ENCODE results near the gene TNFRSF12A.

Gene TNFRSF12A

DNA sequence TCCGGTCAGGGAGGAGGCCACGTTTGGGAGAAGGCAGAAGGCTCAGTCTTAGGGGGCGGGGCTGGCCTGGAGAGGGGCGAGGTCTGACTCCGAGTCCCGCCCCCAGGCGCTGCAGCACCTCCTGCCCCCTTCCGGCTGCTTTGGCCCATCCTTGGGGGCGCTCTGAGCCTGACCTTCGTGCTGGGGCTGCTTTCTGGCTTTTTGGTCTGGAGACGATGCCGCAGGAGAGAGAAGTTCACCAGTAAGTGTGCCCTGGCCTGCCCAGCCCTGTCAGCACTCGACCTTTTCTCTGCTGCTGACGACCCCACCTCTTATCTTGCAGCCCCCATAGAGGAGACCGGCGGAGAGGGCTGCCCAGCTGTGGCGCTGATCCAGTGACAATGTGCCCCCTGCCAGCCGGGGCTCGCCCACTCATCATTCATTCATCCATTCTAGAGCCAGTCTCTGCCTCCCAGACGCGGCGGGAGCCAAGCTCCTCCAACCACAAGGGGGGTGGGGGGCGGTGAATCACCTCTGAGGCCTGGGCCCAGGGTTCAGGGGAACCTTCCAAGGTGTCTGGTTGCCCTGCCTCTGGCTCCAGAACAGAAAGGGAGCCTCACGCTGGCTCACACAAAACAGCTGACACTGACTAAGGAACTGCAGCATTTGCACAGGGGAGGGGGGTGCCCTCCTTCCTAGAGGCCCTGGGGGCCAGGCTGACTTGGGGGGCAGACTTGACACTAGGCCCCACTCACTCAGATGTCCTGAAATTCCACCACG, 1.5 kb downstream of the TNFRSF12A start:
- TF ChIP-seq, protein P1, sequence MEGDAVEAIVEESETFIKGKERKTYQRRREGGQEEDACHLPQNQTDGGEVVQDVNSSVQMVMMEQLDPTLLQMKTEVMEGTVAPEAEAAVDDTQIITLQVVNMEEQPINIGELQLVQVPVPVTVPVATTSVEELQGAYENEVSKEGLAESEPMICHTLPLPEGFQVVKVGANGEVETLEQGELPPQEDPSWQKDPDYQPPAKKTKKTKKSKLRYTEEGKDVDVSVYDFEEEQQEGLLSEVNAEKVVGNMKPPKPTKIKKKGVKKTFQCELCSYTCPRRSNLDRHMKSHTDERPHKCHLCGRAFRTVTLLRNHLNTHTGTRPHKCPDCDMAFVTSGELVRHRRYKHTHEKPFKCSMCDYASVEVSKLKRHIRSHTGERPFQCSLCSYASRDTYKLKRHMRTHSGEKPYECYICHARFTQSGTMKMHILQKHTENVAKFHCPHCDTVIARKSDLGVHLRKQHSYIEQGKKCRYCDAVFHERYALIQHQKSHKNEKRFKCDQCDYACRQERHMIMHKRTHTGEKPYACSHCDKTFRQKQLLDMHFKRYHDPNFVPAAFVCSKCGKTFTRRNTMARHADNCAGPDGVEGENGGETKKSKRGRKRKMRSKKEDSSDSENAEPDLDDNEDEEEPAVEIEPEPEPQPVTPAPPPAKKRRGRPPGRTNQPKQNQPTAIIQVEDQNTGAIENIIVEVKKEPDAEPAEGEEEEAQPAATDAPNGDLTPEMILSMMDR (conservative IDR thresholded peaks at IDR 0.05; ENCODE audit: low read depth, low read length) = peak; percentile 46
- peak overlapping the region; percentile 82 for H3K4me3 ChIP-seq (ENCODE audit: low read depth, low read length)
- peak; percentile 94 for DNase-seq (ENCODE audit: low read depth)

DNA sequence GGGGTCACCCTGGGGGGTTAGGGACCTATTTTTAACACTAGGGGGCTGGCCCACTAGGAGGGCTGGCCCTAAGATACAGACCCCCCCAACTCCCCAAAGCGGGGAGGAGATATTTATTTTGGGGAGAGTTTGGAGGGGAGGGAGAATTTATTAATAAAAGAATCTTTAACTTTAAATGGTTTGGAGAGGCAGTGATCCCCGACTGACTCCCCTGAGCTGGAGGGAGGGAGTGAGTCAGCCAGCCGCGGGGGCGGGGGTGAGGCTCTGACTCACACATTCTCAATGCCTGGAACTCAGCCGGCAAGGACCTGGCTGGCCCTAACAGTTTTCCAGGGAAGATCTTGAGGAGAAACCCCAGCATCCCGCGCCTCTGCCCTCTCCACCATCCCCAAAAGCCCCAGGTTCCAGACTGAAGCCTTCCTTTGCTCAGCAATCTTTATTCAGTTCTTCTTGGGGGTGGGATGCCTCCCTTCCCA, 2.1 kb downstream of the TNFRSF12A start:
- TF ChIP-seq, protein P1 (conservative IDR thresholded peaks at IDR 0.05; ENCODE audit: low read depth, low read length) = no peak
- DNase-seq (ENCODE audit: low read depth) = peak; percentile 97
- peak overlapping the region; percentile 87 for H3K4me3 ChIP-seq (ENCODE audit: low read depth, low read length)

DNA sequence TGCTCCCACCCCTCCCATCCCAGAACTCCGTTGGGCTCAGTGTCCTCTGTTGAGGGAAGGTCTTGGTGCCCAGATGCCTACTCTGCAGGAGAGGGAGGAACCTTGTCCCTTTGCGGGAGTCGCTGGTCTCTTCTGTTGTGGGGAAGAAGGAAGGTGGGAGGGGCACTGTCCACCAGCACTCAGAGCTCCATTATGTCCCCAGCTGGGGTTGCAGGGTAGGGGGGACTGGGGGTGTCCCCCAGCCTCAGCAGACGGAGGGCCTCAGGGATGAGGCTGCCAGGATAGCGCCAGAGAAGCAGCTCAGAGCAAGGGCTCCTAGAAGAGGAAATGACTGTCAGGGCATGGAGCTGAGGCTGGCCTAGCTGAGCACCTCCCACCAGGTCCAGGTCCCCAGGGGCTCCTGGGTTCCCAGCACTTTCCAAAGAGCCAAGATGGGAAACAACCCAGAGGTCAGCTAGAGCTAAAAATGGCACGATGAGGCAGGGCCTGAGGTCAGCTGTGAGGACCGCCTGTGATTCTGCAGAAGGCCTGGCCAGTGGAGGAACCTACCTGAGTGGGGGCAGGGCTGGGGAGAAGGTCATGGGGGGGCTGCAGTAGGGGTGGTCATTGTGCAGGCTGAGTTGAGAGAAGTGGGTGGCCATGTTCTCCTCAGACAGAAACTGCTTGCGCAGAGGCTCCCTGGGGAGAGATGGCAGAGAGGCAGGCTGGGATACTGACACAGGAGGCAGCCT, 2.7 kb downstream of the TNFRSF12A start:
- peak; percentile 54 for DNase-seq (ENCODE audit: low read depth)
- H3K4me3 ChIP-seq (ENCODE audit: low read depth, low read length) = peak overlapping the region; percentile 87
- TF ChIP-seq, protein P1 (conservative IDR thresholded peaks at IDR 0.05; ENCODE audit: low read depth, low read length) = no peak

DNA sequence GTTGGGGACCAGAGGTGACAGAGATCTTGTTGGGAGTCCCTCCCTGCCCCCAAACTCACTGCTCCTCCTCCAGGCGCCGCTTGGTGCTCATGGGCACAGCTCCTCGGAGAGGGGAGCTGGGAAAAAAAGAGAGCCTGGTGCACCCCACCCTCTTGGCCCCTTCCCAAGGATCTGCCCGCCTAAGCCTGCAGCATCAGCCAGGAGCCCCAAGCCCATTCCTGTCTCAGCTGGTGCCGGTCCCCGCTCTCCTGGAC, 3.2 kb downstream of the TNFRSF12A start:
- peak; percentile 64 for DNase-seq (ENCODE audit: low read depth)
- TF ChIP-seq, protein P1 (conservative IDR thresholded peaks at IDR 0.05; ENCODE audit: low read depth, low read length) = no peak
- H3K4me3 ChIP-seq (ENCODE audit: low read depth, low read length) = peak overlapping the region; percentile 87

DNA sequence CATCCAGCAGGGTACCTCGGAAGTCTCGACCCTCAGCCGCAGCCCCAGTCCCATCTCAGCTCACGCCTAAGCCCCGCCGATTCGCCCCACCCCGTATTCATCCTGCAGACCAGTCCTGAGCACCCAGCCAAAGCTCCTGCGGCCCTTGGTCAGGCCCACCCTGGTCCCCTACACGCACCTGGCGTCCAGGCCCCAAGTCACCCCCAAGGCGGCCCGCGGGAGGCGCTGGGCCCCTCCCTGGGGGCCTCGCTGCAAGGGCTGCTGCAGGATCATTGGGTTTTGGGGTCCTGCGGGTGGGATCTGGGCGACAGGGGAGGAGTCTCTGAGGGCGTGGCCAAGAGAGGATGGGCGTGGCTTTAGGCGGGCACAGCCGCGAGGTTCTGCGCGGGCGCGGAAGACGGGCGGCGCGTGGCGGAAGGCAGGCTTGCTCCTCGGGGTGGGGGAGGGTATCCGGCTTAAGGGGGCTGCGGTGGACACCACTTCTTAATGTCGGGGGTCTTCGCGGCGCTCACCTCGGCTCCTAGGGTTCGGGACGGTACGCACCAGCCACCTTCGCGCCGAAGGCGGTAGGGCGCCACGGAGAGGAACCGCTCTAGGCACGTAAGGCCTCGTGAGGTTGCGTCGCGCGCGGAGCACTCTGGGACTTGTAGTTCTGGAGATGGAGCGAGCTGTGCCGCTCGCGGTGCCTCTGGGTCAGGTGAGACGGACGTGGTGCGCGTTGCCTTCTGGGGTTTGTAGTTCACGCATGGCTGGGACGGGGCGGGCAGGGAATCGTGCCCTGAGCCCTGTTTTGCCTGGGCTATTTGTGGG, 3.7 kb downstream of the TNFRSF12A start, which contains the start of the genes HCFC1R1 and THOC6:
Gene HCFC1R1, minus strand, starts transcription at position 274 of the 810 bp plus-strand sequence. Its CDS starts 1 bp downstream, at position 273.
Gene THOC6, plus strand, starts transcription at position 367 of the 810 bp plus-strand sequence. Its CDS starts 292 bp downstream, at position 659.
- peak; percentile 99 for DNase-seq (ENCODE audit: low read depth)
- TF ChIP-seq, protein P1 (conservative IDR thresholded peaks at IDR 0.05; ENCODE audit: low read depth, low read length) = no peak
- H3K4me3 ChIP-seq (ENCODE audit: low read depth, low read length) = peak within 1 kb of the TSS; percentile 87

DNA sequence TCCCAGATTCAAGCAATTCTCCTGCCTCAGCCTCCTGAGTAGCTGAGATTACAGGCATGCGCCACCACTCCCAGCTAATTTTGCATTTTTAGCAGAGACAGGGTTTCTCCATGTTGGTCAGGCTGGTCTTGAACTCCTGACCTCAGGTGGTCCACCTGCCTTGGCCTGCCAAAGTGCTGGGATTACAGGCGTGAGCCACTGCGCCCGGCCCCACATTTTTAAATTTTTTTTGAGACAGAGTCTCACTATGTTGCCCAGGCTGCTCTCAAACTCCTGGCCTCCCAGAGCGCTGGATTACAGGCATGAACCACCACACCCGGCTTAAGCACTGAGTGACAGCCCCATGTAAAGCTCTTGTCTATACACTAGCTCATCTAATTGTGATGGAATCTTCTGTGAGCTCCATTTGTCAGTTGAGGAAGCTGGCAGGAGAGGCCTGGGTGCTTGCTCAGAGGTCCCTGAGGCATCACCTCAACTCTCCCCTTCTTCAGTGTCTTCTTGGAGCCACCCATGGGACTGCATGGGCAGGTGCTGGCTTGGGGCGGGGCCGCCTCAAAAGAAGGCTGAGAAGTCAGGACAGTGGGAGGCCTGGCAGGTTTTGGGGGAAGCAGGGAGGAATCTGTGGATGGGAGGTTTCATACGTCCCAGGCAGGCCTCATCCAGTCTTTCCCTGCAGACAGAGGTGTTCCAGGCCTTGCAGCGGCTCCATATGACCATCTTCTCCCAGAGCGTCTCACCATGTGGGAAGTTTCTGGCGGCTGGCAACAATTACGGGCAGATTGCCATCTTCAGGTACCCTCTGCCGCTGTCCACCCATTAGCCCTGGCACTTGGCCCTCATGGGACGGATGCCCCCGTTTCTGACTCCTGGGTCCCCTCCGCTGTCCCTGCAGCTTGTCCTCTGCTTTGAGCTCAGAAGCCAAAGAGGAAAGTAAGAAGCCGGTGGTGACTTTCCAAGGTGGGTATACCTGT, 5.1 kb downstream of the TNFRSF12A start:
- H3K4me3 ChIP-seq (ENCODE audit: low read depth, low read length) = no peak overlapping the region
- TF ChIP-seq, protein P1 (conservative IDR thresholded peaks at IDR 0.05; ENCODE audit: low read depth, low read length) = no peak
- no peak for DNase-seq (ENCODE audit: low read depth)
